Upper lobe of left lung (tissue), 6 donors: ENCODE measurements around the gene STOX2. TPM values are rescaled to one million over a fixed set of nuclear protein-coding genes. Genes with fewer than 3 reads are reported as not detected.
A peak's percentile ranks its signal among the peaks of the same experiment; 100 is the strongest.

Experiments used
- ATAC-seq, 2 donors: fragments of 200-7000 bp; cut with Tn5 transposase; one replicate each; pipeline ENCODE4 v1.9.1; 2022; ENCODE audit warnings: mild to moderate bottlenecking in 2 of 2, moderate library complexity in 2 of 2; ENCODE audit not compliant: low FRiP score in 2 of 2
- DNase-seq, 2 donors: peaks; one replicate each; pipeline ENCODE4 v3.0.0-alpha.2; 2019 to 2020
- H3K27ac ChIP-seq, 4 donors: fragments of 200-600 bp; sonication (generic); one replicate each; pipeline ENCODE4 v1.5.1; 2016 to 2019
- H3K27me3 ChIP-seq, 4 donors: fragments of 200-600 bp; sonication (generic); one replicate each; pipeline ENCODE4 v1.5.1; 2017 to 2019
- H3K36me3 ChIP-seq, 4 donors: fragments of 200-600 bp; sonication (generic); one replicate each; pipeline ENCODE4 v1.5.1; 2016 to 2019
- H3K4me1 ChIP-seq, 4 donors: fragments of 200-600 bp; sonication (generic); one replicate each; pipeline ENCODE4 v1.5.1; 2018 to 2019
- H3K4me3 ChIP-seq, 4 donors: fragments of 200-600 bp; sonication (generic); one replicate each; pipeline ENCODE4 v1.5.1; 2017 to 2019; ENCODE audit warnings: mild to moderate bottlenecking in 2 of 4, moderate library complexity in 1 of 4
- H3K9me3 ChIP-seq, 4 donors: fragments of 200-600 bp; sonication (generic); one replicate each; pipeline ENCODE4 v1.5.1; 2018 to 2019
- EP300 ChIP-seq, 4 donors: sonication (generic); formaldehyde crosslinking; IDR thresholded peaks; one replicate each; pipeline ENCODE4 v1.5.1; 2017; ENCODE audit warnings: antibody characterized with exemption in 4 of 4, control low read depth in 2 of 4
- POLR2A ChIP-seq, 4 donors: fragments of 450-650 bp; IDR thresholded peaks; one replicate each; pipeline ENCODE4 v1.5.1; 2016 to 2017; ENCODE audit warnings: antibody characterized with exemption in 4 of 4, mild to moderate bottlenecking in 2 of 4
- POLR2AphosphoS5 ChIP-seq, 2 donors: sonication (generic); formaldehyde crosslinking; IDR thresholded peaks; one replicate each; pipeline ENCODE4 v1.5.1; 2017; ENCODE audit warnings: antibody characterized with exemption in 2 of 2
- WGBS, 2 donors: methylation state at CpG; one replicate each; pipeline ENCODE4 v1.1.5; 2017 to 2018; 5-methylcytosine and 5-hydroxymethylcytosine counted together
- total RNA-seq, 6 donors: library from RNA; depleted of rRNA in 4 of 6; stranded (reverse); fragments of >200 nt in 4 of 6; gene quantifications; one replicate each; pipeline versions ENCODE4 v1.1.0 to v1.2.1, GENCODE V29; 2016 to 2021
- TF ChIP-seq, protein P1 (sequence below), 6 experiments: fragments of 450-650 bp in 4 of 6; fragments of 200-600 bp in 2 of 6; sonication (generic) in 2 of 6; IDR thresholded peaks; one replicate each; pipeline ENCODE4 v1.5.1; 2016 to 2019; ENCODE audit warnings: antibody characterized with exemption in 6 of 6
- donor health status: DM: no; HTN: no; CAD: no; lungs with moderate emphysema.
- donor health status: DM: no; HTN: yes; CAD: no; lungs with severe emphysema.

Gene STOX2, protein sequence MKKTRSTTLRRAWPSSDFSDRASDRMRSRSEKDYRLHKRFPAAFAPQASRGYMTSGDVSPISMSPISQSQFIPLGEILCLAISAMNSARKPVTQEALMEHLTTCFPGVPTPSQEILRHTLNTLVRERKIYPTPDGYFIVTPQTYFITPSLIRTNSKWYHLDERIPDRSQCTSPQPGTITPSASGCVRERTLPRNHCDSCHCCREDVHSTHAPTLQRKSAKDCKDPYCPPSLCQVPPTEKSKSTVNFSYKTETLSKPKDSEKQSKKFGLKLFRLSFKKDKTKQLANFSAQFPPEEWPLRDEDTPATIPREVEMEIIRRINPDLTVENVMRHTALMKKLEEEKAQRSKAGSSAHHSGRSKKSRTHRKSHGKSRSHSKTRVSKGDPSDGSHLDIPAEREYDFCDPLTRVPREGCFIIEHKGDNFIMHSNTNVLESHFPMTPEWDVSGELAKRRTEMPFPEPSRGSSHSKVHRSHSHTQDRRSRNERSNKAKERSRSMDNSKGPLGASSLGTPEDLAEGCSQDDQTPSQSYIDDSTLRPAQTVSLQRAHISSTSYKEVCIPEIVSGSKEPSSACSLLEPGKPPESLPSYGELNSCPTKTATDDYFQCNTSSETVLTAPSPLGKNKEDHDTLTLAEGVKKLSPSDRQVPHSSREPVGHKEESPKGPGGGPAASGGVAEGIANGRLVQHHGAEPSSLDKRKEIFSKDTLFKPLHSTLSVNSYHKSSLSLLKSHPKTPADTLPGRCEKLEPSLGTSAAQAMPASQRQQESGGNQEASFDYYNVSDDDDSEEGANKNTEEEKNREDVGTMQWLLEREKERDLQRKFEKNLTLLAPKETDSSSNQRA (N-terminal part only)
- 10 to 100 TPM; 10.1 to 49.2 (median 24.1) TPM for total RNA-seq

DNA sequence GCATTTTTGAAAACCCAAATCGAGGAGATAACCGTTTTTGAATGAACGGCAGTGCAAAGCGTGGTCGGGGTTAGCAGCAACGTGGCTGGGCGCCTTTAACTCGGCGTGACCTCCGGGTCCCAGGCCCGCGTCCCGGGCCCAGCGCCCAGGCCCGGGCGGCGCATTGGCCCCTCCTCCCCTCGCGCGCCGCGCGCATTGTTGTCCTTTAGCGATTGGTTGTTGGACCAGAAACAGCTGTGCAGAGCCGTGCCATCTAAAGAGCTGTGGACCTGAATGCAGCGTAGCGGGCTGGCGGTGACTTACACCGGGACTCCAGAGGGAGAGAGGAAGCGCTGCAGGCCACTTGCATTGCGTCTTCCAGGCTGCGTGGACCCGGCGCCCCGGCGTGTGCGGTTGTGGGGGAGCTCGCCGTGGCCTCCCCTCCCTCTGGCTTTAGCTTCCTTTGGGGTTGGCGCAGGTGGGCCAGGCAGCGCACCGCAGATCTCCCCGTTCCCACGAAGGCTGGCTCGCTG lies at the start of gene STOX2:
Gene STOX2, plus strand, starts transcription at position 227 of the 512 bp plus-strand sequence. CDS start 1,484 bp downstream, outside the sequence.
- Histone ChIP-seq H3K27ac (peak within 1 kb of the TSS; percentile 35 to 78 (median 48)), H3K4me3 (peak within 1 kb of the TSS; percentile 60 to 70 (median 63)), H3K4me1 (peaks cover 13 to 30% (median 24%) of the 10 kb centered on the region in 4 donors), H3K36me3 (no peaks in the 10 kb centered on the region), H3K9me3 (peaks cover 0 to under 1% (median 0%) of the 10 kb centered on the region in 4 donors), H3K27me3 (peaks cover 0 to 9% (median 3%) of the 10 kb centered on the region in 4 donors)
- TF ChIP-seq POLR2A (IDR thresholded peaks at IDR 0.05) (peak in 1 of 4 donors; percentile 26), EP300 (IDR thresholded peaks at IDR 0.05) (no peak), POLR2AphosphoS5 (IDR thresholded peaks at IDR 0.05) (peak in 1 of 2 donors; percentile 38)
- TF ChIP-seq, protein P1, sequence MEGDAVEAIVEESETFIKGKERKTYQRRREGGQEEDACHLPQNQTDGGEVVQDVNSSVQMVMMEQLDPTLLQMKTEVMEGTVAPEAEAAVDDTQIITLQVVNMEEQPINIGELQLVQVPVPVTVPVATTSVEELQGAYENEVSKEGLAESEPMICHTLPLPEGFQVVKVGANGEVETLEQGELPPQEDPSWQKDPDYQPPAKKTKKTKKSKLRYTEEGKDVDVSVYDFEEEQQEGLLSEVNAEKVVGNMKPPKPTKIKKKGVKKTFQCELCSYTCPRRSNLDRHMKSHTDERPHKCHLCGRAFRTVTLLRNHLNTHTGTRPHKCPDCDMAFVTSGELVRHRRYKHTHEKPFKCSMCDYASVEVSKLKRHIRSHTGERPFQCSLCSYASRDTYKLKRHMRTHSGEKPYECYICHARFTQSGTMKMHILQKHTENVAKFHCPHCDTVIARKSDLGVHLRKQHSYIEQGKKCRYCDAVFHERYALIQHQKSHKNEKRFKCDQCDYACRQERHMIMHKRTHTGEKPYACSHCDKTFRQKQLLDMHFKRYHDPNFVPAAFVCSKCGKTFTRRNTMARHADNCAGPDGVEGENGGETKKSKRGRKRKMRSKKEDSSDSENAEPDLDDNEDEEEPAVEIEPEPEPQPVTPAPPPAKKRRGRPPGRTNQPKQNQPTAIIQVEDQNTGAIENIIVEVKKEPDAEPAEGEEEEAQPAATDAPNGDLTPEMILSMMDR (IDR thresholded peaks at IDR 0.05), result peak in 2 of 6 experiments; percentile 13 to 27
- DNase-seq (peak; percentile 84 to 93), ATAC-seq (peak; percentile 87 to 92)
- 0% methylated on average over 20 to 23 of the region's 45 CpGs for WGBS, 2 donors

DNA sequence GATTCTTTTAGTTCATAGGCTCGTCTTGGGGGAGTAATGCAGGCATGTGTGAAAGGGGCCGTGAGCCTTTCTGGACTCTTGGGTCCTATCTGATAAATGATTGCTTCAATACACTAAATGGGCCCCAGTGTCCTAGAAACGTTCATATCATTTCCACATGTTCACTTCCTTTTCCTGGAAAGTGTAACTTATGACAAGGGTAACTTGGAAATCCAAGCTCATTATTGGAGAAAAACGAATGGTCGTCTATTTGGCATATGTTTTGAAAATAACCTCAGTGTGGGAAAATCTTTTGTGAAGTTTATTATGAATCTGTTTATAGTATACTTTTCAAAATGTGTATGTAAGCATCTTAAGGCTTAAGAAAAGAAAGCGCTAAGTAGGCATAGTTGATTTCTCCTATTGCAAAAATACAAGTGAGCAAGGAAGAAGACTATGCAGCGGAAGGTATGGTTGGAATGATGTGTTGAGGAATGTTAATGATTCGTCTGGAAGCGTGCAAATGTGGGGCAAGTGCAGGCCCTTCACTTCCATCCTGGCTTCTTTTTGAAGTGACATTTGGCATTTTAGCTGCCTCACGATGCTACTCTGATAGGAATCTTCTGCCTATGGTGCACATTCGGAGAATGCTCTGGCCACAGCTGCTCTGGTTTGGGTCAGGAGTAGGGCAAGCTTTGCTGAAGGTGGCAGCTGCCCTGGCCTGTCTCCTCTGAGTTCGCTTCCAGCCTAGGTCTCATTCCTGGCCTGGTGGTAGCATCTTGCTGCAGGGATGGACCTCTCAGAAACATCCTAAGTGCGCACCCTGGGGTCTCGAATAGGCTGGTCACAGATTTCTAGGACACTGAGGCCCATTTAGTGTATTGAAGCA lies 49.5 kb upstream of the STOX2 start:
- TF ChIP-seq POLR2A (IDR thresholded peaks at IDR 0.05) (no peak), EP300 (IDR thresholded peaks at IDR 0.05) (no peak), POLR2AphosphoS5 (IDR thresholded peaks at IDR 0.05) (no peak)
- TF ChIP-seq, protein P1 (IDR thresholded peaks at IDR 0.05), result no peak
- H3K4me3 ChIP-seq, result no peak overlapping the region
- no peaks in the 10 kb centered on the region for H3K27me3 ChIP-seq
- no peaks in the 10 kb centered on the region for H3K9me3 ChIP-seq
- 79 to 81% methylated on average over 14 of the region's 14 CpGs for WGBS, 2 donors
- no peak for DNase-seq
- no peak for ATAC-seq
- no peaks in the 10 kb centered on the region for H3K4me1 ChIP-seq
- no peaks in the 10 kb centered on the region for H3K36me3 ChIP-seq
- H3K27ac ChIP-seq, result no peak overlapping the region

DNA sequence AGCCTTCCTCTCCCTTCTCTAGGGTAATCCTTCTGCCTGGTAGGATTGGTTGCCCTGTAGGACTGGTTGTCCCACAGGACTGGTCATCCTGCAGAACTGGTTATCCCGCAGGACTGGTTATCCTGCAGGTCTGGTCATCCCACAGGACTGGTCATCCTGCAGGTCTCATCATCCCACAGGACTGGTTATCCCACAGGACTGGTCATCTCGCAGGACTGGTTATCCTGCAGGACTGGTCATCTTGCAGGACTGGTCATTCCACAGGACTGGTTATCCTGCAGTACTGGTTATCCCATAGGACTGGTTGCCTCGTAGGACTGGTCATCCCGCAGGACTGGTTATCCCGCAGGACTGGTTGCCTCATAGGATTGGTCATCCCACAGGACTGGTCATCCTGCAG lies 48.1 kb upstream of the STOX2 start:
- TF ChIP-seq POLR2AphosphoS5 (IDR thresholded peaks at IDR 0.05) (no peak), EP300 (IDR thresholded peaks at IDR 0.05) (no peak), POLR2A (IDR thresholded peaks at IDR 0.05) (no peak)
- TF ChIP-seq, protein P1 (IDR thresholded peaks at IDR 0.05), result no peak
- WGBS, 2 donors, result 40 to 70% methylated on average over 1 to 5 of the region's 5 CpGs
- H3K27me3 ChIP-seq, result no peaks in the 10 kb centered on the region
- DNase-seq (no peak), ATAC-seq (no peak)
- no peak overlapping the region for H3K4me3 ChIP-seq
- no peaks in the 10 kb centered on the region for H3K36me3 ChIP-seq
- no peaks in the 10 kb centered on the region for H3K4me1 ChIP-seq
- H3K27ac ChIP-seq, result no peak overlapping the region
- no peaks in the 10 kb centered on the region for H3K9me3 ChIP-seq

DNA sequence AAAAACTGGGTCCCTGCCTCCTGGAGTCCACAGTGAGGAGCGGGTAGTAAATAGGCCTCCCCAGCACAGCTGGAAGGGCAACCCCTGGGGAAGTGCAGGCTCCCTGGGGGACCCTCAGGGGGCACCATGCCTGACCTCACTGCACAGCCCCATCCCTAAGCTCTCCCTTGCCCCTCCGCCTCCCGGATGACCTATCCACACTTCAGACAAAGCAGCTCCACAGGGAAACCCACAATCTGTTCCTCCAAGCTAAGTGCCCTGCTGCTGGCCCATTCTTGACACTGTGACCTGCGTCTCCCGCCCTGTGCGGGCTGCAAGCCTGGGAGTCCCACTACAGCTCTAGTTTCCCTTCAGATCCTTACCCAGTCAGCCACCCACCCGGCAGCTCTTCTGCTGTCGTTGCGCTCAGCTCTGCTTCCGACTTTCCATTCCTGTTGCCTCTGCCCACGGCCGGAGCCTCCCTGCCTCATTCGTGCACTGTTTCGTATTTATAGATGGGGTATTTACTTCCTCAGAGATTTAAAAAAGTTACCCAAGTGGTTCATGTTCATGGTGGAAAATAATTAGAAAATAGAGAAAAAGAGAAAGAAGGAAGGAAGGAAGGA lies 47.0 kb upstream of the STOX2 start:
- Histone ChIP-seq H3K36me3 (no peaks in the 10 kb centered on the region), H3K4me1 (peaks cover 0 to 4% (median 0%) of the 10 kb centered on the region in 4 donors), H3K4me3 (no peak overlapping the region), H3K27ac (no peak overlapping the region), H3K9me3 (no peaks in the 10 kb centered on the region), H3K27me3 (no peaks in the 10 kb centered on the region)
- DNase-seq, result peak in 1 of 2 donors; percentile 34
- 81 to 89% methylated on average over 12 to 14 of the region's 14 CpGs for WGBS, 2 donors
- no peak for ATAC-seq
- no peak for TF ChIP-seq POLR2AphosphoS5 (IDR thresholded peaks at IDR 0.05)
- no peak for TF ChIP-seq EP300 (IDR thresholded peaks at IDR 0.05)
- TF ChIP-seq POLR2A (IDR thresholded peaks at IDR 0.05), result no peak
- TF ChIP-seq, protein P1 (IDR thresholded peaks at IDR 0.05), result no peak
